HG03103 (cell line): ENCODE measurements around the gene PRKX.
"Not testable (repeated sequence)": the region's sequence is repeated elsewhere in the genome, so short reads cannot be mapped to it uniquely, and the experiment has no call there.

ENCODE experiments used
- ATAC-seq: cut with Tn5 transposase; IDR thresholded peaks from one replicate; pipeline ENCODE4 v1.9.1; 2021; ENCODE audit warnings: low read depth; ENCODE audit not compliant: unreplicated experiment

Gene PRKX

GRCh38 chrX:3712051-3712869 lies 1.2 kb downstream of the PRKX start:
- ATAC-seq, result peak; percentile 9

- ATAC-seq, result no peak
These were observed 2.0 kb downstream of the PRKX start for GRCh38 chrX:3711331-3711917.

DNA sequence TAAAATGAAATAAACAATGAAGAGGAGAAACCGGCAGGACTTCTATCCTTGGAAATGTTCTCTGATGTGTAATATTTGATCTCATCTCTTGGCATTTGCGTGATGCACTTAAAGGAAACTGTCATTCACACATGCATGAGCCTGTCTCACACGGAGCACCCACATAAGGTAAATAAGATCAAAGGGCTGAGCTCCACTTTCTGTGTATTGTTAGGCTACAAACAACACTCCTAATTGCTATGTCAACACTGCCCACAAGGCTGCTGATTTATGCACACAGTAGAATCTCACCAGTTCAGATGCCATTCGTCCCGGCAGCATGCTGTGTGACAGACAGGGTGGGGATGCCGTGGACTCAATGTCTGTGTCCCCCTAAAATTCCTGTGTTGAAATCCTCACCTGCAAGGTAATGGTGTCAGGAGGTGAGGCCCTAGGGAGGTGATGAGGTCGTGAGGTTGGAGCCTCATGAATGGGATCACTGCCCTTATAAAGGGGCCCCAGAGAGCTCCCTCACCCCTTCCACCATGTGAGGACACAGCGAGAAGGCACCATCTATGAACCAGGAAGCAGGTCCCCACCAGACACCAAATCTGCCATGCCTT lies 5.7 kb downstream of the PRKX start:
- not testable (repeated sequence) for ATAC-seq

DNA sequence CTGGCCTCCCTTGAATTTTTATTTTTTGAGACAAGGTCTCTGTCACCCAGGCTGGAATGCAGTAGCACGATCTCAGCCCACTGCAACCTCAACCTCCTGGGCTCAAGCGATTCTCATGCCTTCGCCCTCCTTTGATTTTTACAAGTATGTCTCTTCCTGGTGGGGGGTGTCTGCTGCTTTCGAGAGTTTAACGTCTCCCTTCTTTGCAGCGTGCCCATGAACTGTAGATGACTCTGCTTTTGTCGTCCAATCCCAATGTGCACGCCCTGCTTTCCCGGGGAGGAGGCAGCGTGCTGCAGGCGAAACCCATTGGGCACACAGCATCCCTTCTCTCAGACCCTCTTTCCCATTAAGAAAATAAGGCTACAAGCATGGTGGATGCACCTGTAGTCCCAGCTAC lies 7.0 kb downstream of the PRKX start:
- no peak for ATAC-seq

GRCh38 chrX:3703251-3703650 lies 10.2 kb downstream of the PRKX start:
- not testable (repeated sequence) for ATAC-seq

DNA sequence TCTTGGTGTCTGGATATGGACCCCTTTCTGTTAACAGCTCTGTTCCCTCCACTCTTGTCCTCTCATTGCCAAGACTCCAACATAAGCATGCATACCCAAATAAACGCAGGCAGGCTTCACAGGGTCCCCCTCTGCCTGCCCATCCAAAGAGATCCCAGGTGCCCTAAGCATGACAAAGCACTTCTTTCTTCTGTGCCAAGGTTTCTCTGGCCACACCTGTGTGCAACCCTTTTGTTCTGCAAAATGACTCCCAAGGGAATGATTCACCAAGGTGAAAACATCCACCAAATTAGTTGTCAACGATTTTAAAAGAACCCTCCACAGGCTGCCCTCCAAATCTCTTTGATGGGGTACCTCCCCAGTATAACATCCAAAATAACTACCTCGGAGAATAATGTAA lies 11.4 kb downstream of the PRKX start:
- not testable (repeated sequence) for ATAC-seq

DNA sequence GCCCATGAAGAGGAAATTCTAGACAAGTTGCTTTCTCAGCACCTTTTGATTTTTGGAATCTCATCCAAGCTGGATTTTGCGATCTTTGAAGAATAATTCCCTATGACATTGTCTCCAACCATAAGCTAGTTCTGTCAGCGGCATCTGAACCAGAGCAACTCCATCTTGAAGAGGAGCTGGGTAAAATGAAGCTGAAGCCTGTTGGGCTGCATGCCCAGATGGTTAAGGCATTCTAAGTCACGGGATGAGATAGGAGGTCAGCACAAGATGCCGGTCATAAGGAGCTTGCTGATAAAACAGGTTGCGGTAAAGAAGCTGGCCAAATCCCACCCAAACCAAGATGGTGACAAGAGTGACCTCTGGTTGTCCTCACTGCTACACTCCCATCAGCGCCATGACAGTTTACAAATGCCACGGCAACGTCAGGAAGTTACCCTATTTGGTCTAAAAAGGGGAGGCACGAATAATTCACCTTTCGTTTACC lies 12.0 kb downstream of the PRKX start:
- ATAC-seq, result not testable (repeated sequence)

DNA sequence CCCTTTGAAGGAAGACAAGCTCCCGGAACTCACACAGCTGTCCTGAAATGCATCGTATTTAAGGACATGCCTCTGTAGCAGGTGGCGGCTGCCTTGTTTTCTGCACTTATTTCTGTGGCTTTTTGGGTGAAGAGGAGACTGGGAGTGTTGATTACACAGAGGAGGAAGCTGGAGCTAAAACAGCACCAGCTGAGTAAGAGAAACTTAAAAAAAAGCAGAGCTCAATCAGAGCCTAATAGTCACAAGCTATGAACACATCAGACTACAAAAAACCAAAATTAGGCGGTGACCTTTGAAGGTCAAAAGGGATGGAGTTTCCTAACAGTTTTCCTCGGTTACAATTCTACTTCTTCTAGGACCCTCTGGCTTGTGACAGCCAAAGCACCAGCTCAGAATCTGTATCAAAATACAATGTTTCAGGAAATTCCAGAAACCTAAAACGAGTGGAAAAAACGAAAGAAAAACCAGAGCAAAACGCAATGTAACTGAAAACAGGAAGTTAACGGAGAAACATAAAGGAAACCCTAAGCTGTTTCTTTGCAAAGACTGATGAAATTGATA lies 13.5 kb downstream of the PRKX start:
- peak; percentile 54 for ATAC-seq

DNA sequence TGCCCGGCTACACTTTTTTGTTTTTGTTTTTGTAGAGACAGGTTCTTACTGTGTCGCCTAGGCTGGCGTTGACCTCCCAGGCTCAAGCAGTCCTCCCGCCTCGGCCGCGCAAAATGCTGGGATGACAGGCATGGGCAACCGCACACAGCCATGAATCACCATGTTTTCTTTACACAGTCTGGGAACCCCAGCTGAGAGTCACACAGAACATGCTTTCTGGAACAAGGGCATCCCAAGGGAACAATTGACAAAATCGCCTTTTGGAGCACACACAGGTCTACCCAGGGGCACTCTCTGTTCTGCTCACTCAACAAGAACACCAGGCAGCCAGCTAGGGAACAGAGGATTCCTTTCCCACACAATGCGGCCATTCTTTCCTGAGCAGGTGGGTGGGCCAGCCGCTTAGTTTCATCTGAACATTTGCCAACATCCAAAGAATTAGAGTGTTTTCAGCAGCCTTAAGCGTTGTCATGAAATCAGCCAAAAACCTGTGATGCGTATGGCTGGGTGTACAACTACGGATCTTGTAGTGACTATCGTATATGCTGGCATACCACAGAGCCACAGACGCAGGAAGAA lies 15.7 kb downstream of the PRKX start:
- ATAC-seq, result no peak

DNA sequence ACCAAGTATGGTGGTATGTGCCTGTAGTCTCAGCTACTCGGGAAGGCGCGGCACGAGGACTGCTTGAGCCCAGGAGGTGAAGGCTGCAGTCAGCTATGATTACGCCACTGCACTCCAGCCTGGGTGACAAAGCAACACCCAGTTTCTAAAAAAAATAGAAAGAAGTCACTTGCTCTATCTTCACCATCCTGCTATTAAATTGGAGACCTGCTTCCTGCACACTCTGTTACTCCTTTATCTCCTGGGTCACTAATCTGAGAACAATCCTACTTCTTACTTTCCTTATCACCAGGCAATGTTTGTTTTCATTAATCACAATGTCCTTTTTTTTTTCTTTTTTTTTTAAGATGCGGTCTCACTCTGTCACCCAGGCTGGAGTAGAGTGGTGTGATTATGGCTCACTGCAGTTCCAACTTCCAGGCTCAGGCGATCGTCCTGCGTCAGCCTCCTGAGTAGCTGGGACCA lies 16.2 kb downstream of the PRKX start:
- no peak for ATAC-seq

- ATAC-seq, result no peak
These were observed 17.9 kb downstream of the PRKX start for GRCh38 chrX:3695536-3695935.

DNA sequence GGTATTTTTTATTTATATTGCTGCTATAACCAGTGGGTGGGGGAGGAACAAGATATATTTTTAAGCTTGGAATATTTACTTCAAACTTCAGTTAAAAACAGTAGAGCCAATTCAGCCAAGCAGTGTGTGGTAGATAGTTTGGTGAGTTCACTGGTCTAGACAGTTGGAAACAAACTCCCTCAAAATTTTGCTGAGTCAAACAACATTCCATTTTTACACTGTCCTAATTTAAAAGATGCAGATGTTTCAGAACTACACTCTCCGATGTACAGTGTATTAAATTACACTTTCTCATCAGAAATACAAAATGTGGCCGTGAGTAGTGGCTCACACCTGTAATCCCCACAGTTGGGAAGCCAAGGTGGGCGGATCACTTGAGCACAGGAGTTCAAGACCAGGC lies 23.3 kb downstream of the PRKX start:
- ATAC-seq, result no peak

DNA sequence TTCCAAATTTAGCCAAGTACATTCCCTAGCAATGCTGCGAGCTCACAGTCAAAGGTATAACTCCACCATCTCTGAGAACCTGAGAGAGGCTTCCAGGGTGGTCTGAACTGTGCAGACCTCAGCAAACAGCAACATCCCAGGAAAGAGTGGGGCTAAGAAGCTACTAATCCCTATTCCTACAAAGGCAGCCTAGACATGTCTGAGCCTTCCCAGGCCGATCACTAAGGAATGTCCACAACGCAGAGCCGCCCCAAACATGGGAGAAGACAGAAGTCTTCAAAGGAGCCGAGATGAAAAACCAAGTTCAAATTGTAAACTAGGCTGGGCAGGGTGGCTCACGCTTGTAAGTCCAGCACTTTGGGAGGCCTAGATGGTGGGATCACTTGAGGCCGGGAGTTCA lies 30.2 kb downstream of the PRKX start:
- not testable (repeated sequence) for ATAC-seq

- no peak for ATAC-seq
These were observed 33.0 kb downstream of the PRKX start for GRCh38 chrX:3680459-3680858.

GRCh38 chrX:3679669-3680068 lies 33.8 kb downstream of the PRKX start:
- no peak for ATAC-seq

DNA sequence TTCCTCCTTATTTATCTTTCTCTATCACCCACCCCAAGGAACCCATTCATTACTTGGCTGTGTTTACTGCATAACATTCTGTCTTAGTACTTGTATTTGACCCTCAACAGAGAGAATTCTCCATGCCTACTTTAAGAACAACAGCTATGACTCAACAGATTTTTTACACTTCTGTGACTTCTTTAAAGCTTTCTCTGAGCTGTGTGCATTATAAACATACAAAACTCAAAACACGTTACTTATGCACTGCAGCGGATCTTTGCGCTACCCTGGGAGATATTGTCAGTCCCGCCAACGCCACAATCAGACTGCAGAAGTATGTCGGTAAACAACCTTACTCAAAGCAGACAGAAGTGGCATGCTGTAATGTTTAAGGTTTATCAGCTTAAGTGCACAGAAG lies 35.1 kb downstream of the PRKX start:
- no peak for ATAC-seq

DNA sequence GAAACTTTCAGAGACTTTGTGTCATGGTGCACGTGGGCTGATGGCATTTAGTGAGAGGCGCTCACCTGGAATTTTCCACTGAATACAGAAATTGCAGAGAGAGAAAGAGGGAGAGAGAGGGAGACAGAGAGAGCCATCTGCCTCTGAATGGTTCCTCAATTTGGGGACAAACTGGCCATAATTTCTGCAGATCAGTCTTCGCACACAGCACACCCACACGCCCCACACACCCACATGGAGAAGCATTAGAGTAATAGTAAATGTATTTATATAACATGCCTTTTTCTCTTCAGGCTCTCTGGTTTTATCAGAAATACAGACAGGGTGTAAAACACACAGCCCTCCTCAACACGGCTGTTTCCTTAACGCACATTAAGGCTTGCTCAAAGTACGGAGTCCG lies 38.6 kb downstream of the PRKX start:
- ATAC-seq, result no peak

GRCh38 chrX:3669841-3670475 lies 43.5 kb downstream of the PRKX start:
- no peak for ATAC-seq

DNA sequence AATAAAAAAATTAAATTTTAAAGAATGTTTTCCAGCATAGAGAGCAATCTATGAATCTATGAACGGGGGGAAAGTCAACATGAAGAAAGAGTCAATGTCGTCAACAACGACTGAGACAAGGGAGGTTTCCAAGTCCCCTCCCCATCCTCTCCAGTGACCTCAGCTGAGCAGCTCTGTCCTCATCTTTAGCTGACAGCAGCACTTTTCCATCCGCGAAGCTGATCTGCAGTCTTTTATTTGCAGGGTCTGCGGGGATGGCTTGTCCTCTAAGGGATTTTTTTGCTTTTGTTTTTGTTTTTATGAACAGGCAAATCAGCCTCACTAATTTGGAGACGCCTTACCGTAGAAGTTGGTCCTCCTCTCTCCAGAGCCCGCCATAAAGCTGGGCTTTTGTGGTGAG lies 46.5 kb downstream of the PRKX start:
- ATAC-seq, result no peak

DNA sequence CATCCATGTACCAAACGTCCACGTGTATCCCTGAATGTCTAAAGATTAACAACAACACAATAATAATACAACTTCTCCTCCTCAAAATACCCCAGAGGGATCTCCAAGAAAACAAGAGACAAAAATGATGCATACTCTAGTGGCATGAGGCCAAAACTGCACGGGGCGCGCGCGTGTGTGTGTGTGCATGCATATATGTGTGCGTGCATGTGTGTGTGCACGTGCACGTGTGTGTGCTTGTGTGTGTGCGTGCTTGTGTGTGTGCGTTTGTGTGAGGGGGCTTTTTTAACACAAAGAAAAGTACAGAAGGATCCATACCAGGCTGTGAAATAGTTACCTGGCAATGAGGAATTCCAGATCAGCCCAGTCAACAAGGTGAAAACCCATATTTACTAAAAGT lies 48.5 kb downstream of the PRKX start:
- no peak for ATAC-seq
